Measurements from ENCODE around the gene ALDH1L2.

Gene ALDH1L2

DNA sequence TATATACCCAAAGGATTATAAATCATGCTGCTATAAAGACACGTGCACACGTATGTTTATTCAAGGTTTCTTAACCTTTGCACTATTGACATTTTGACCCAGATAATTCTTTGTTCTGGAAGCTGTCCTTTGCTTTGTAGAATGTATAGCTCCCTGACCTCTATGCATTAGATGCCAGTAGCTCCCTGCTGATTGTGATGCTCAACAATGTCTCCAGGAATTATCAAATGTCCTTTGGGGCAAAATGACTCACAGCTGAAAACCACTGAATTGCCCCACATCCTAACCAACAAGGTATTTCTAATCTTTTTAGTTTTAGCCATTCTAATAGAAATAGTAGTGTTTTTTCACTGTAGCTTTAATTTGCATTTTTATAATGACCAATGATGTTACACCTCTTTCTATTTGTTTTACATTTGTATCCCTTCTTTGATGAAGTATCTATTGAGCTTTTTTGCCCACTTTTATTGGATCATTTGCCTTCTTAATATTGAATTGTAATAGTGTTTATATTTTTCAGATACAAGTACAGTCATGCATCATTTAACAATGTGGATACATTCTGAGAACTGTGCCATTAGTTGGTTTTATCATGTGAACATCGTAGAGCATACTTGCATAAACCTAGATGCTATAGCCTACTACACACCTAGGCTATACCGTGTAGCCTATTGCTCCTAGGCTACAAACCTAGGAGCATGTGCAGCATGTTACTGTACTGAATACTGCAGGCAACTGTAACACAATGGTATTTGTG is 108.5 kb downstream of the ALDH1L2 start:
- no peak for DNase-seq

DNA sequence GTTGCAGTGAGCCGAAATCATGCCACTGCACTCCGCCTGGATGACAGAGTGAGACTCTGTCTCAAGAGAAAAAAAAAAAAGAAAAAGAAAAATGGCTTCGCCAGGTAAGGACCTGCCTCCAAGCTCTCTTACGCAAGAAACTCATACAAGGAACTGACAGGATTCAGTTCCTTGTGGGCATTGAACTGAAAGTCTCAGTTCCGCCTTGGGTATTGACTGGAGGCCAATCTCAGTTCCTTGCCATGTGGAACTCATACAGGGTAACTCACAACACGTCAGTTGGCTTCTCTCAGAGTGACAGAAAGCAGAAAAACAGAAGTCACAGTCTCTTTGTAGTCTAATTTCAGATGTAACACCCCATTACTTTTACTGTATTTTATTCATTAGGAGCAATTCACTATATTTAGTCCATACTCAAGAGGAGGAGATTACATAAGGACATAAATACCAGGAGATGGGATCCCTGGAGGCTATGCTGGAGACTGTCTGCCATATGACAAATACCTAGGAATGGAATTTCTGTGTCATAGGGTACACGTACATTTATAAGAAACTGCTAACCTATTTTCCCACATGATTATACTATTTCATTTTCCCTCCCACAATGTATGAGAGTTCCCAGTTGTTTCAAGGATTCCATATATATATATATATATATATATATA is 109.5 kb downstream of the ALDH1L2 start:
- DNase-seq = no peak

DNA sequence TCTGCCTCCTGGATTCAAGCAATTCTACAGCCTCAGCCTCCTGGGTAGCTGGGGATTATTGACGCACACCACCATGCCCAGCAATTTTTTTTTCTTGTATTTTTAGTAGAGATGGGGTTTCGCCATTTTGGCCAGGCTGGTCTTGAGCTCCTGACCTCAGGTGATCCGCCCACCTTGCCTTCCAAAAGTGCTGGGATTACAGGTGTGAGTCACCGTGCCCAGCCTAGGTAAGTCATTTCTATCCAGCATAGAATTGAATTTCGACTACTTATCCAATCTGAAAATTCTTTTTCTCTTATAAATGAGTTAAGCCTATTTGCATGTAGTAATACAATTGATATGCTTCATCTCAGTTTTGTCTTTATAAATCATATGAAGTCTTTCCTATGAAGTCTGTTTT is 111.0 kb downstream of the ALDH1L2 start:
- DNase-seq = no peak

DNA sequence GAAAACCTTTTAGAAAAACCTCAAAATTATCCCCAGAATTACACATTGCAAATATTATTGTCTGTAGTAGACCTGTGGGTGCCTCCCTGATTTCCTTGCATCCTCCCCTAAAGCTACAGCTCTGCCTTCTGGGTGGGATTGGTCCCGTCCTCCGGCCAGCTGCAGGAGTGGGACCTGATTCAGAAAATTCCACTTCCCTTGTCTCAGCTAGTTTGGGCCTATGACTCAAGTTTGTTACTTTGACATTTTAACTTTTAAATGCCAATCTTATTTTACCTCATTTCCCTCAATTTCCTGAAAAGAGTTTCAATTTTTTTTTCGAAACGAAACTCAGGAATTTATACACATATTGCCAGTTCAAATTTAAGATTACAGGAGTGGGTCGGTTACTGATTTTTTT is 113.0 kb downstream of the ALDH1L2 start:
- DNase-seq = no peak
